RWPE1 (cell line): ENCODE measurements around the gene DOCK6.
A peak's percentile ranks its signal among the peaks of the same experiment; 100 is the strongest.

ENCODE experiments used
- CTCF ChIA-PET: fragments of 350-600 bp; sonication (Branson Sonifier 250); formaldehyde crosslinking; extraction: SDS; loops from one replicate; lab custom pipeline; 2021; lab: Yijun Ruan, JAX
- POLR2A ChIA-PET: fragments of 400-600 bp; formaldehyde crosslinking; extraction: SDS; loops from one replicate; lab custom pipeline; 2020; ENCODE audit warnings: antibody characterized with exemption; ENCODE audit not compliant: low non-redundant PET; lab: Yijun Ruan, JAX
- DNase-seq: peaks from one replicate; pipeline ENCODE4 v3.0.0; 2012; ENCODE audit warnings: low spot score
- H3K27ac ChIP-seq: fragments of 450-650 bp; 2 replicates; pipeline ENCODE4 v1.5.1; 2017
- TF ChIP-seq, protein P1 (sequence below): fragments of 450-650 bp; conservative IDR thresholded peaks from 2 replicates; pipeline ENCODE4 v1.5.1; 2017; ENCODE audit warnings: low read depth, mild to moderate bottlenecking

The DOCK6 gene

DNA sequence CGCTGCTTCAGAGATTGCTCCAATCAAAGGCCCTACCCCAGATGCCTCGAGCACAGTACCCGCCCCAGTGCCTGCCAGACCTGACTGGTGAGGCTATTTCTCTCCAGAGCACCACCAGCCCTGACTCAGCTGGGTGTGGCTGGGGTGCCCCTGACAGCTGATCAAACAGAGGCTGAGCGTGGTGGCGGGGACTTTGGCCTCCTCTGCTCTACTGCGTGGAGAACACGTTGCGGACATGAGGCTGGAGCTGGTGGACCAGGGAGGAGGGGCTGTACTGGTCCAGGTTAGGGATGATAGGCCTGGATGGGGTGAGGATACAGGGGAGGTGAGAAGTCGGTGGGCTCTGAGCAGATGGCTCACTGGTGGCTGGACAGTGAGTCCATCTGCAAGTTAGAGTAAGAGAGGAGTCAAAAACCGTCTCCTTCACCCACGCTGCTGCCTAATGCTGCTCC is 3.5 kb upstream of the DOCK6 start:
- ChIA-PET POLR2A (interaction anchor here (0.6 kb wide), 1 partner anchor 67 kb away, joined by 4 read pairs; no protein-coding TSS in a partner anchor), CTCF (interaction anchor here (0.6 kb wide), 1 partner anchor 394 kb away, joined by 3 read pairs; no protein-coding TSS in a partner anchor)
- peak overlapping the region; percentile 95 for H3K27ac ChIP-seq
- DNase-seq, result peak; percentile 90
- TF ChIP-seq, protein P1, sequence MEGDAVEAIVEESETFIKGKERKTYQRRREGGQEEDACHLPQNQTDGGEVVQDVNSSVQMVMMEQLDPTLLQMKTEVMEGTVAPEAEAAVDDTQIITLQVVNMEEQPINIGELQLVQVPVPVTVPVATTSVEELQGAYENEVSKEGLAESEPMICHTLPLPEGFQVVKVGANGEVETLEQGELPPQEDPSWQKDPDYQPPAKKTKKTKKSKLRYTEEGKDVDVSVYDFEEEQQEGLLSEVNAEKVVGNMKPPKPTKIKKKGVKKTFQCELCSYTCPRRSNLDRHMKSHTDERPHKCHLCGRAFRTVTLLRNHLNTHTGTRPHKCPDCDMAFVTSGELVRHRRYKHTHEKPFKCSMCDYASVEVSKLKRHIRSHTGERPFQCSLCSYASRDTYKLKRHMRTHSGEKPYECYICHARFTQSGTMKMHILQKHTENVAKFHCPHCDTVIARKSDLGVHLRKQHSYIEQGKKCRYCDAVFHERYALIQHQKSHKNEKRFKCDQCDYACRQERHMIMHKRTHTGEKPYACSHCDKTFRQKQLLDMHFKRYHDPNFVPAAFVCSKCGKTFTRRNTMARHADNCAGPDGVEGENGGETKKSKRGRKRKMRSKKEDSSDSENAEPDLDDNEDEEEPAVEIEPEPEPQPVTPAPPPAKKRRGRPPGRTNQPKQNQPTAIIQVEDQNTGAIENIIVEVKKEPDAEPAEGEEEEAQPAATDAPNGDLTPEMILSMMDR, result no peak

DNA sequence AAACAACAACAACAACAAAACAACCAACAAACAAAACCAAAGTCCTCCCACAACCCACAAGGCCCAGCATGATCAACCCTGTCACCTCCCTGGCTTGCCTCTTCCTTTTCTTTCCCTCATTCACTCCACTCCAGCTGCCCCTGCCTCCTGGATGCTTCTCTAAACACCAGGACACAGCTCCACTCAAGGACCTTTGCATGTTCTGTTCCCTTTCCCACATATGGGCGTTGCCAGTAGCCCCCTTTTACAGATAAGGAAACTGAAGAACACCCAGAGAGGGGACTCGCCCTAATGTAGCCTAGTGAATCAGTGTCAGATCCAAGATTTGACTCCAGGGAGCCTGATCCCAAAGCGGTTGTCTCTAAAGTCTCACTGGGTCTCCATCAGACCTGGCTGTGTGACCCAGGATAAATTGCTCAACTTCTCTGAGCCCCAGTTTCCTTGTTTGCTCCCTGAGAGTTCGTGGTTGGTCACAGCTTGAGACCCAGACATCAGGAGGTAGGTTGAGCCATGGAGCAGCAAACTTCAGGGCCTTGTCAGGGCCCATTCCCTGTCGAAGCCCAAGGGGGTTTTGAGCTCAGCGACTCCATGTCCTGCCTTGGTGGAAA is 3.0 kb upstream of the DOCK6 start:
- ChIA-PET CTCF (interaction anchor here (0.6 kb wide), 1 partner anchor 393 kb away, joined by 3 read pairs; no protein-coding TSS in a partner anchor), POLR2A (no interaction called here)
- no peak for DNase-seq
- H3K27ac ChIP-seq, result peak overlapping the region; percentile 95
- TF ChIP-seq, protein P1, result no peak

DNA sequence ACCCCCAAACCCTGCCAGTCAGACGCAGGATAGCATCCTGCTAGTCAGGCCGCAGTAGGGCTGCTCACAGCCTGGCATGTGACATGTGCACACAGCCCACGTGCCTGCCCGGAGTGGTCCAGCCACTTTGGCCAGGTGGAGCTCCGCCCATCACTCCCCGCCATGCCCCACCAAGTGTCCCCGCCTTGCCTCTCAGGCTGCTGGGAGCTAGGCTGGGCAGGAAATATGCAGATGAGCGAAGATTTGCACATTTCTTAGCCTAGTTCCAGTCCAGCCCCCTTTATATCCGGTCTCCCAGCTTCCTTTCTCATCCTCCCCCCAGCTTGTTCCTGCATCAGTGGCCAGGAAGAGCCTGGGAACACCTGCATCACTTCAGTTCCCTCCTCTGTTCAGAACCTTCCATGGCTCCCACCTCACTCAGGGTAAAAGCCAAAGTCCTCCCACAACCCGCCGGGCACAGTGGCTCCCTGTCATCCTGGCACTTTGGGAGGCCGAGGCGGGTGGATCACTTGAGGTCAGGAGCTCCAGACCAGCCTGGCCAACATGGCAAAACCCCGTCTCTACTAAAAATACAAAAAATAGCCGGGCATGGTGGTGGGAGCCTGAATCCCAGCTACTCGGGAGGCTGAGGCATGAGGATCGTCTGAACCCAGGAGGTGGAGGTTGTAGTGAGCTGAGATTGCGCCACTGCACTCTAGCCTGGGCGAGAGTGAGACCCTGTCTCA is 2.3 kb upstream of the DOCK6 start:
- TF ChIP-seq, protein P1, result no peak
- ChIA-PET POLR2A (no interaction called here), CTCF (interaction anchor here (0.6 kb wide), 1 partner anchor 29 kb away, joined by 3 read pairs; no protein-coding TSS in a partner anchor)
- peak; percentile 68 for DNase-seq
- H3K27ac ChIP-seq, result peak overlapping the region; percentile 95

DNA sequence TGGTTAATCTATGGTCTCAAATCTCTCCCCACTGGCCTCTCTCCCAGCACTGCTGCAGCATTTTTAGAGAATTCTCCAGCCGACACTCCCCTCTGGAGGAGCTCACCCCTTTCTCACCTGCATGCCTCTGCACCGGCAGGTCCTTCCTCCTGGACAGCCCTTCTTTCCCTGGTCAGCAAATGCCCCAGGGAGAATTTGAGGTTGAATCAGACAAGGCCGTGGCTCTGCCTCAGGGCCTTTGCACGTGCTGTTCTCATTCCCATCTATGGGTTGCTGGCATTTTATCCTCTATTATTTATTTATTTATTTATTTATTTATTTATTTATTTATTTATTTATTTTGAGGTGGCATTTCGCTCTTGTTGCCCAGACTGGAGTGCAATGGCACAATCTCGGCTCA is 1.4 kb upstream of the DOCK6 start:
- CTCF ChIA-PET, result interaction anchor here (0.6 kb wide), 1 partner anchor 9 kb away, joined by 3 read pairs; no protein-coding TSS in a partner anchor
- TF ChIP-seq, protein P1, result no peak
- DNase-seq, result no peak
- POLR2A ChIA-PET, result interaction anchor here (0.6 kb wide), 1 partner anchor 30 kb away, joined by 3 read pairs; no protein-coding TSS in a partner anchor
- H3K27ac ChIP-seq, result peak overlapping the region; percentile 95

- no peak for DNase-seq
- POLR2A ChIA-PET, result no interaction called here
- peak overlapping the region; percentile 95 for H3K27ac ChIP-seq
- CTCF ChIA-PET, result interaction anchor here (0.6 kb wide), 1 partner anchor 887 kb away, joined by 4 read pairs; no protein-coding TSS in a partner anchor
- TF ChIP-seq, protein P1, result no peak
Observed at GRCh38 chr19:11261431-11261970, 823 bp downstream of the DOCK6 start.

- ChIA-PET POLR2A (no interaction called here), CTCF (no interaction called here)
- H3K27ac ChIP-seq, result peak overlapping the region; percentile 95
- TF ChIP-seq, protein P1, result no peak
- DNase-seq, result no peak
Observed at GRCh38 chr19:11260996-11261395, 1.3 kb downstream of the DOCK6 start.
